PFSK-1 (cell line): Measurements from ENCODE around the gene TMEM138.

Source experiments
- FOXP2 ChIP-seq: optimal IDR thresholded peaks from 2 replicates; pipeline ENCODE3; 2011; ENCODE audit warnings: borderline replicate concordance, control low read depth, inconsistent platforms; ENCODE audit not compliant: insufficient read depth; ENCODE audit errors: extremely low read length, extremely low read depth
- POLR2AphosphoS5 ChIP-seq: IDR thresholded peaks from 2 replicates; pipeline ENCODE4 v1.6.1; 2012; ENCODE audit warnings: low read depth, mild to moderate bottlenecking, control low read depth, low read length, moderate library complexity
- REST ChIP-seq, 2 experiments: IDR thresholded peaks; 2 replicates each; pipeline versions ENCODE4 v1.6.1 to v1.8.0; 2011 to 2012; ENCODE audit warnings: low read depth in 2 of 2, low read length in 2 of 2, control low read depth in 1 of 2, inconsistent platforms in 1 of 2, mild to moderate bottlenecking in 1 of 2, moderate library complexity in 1 of 2; ENCODE audit not compliant: insufficient read depth in 1 of 2
- SIN3A ChIP-seq: IDR thresholded peaks from 2 replicates; pipeline ENCODE4 v1.6.1; 2012; ENCODE audit warnings: mild to moderate bottlenecking, low read length, moderate library complexity, borderline replicate concordance; ENCODE audit not compliant: insufficient read depth
- TAF1 ChIP-seq: IDR thresholded peaks from 2 replicates; pipeline ENCODE4 v1.6.1; 2012; ENCODE audit warnings: low read length, control low read depth, borderline replicate concordance; ENCODE audit not compliant: insufficient read depth

TMEM138 gene

GRCh38 chr11:61378713-61379313 lies 16.6 kb downstream of the TMEM138 start:
- TF ChIP-seq REST (IDR thresholded peaks at IDR 0.05; ENCODE audit: insufficient read depth in 1 of 2, low read depth in 2 of 2, low read length in 2 of 2) (no peak), TAF1 (no peak), SIN3A (no peak), FOXP2 (no peak), POLR2AphosphoS5 (no peak)

GRCh38 chr11:61380884-61381283 lies 18.7 kb downstream of the TMEM138 start:
- TF ChIP-seq FOXP2 (no peak), POLR2AphosphoS5 (no peak), REST (IDR thresholded peaks at IDR 0.05; ENCODE audit: insufficient read depth in 1 of 2, low read depth in 2 of 2, low read length in 2 of 2) (no peak), TAF1 (no peak), SIN3A (no peak)

GRCh38 chr11:61384271-61385242 lies 22.4 kb downstream of the TMEM138 start:
- no peak for TF ChIP-seq SIN3A
- TF ChIP-seq POLR2AphosphoS5 = no peak
- TF ChIP-seq FOXP2 = no peak

- TF ChIP-seq REST (IDR thresholded peaks at IDR 0.05; ENCODE audit: insufficient read depth in 1 of 2, low read depth in 2 of 2, low read length in 2 of 2) (no peak), POLR2AphosphoS5 (no peak), FOXP2 (no peak), TAF1 (no peak), SIN3A (no peak)
These were observed 28.0 kb downstream of the TMEM138 start for GRCh38 chr11:61390161-61390560.

- no peak for TF ChIP-seq FOXP2
- no peak for TF ChIP-seq POLR2AphosphoS5
- TF ChIP-seq REST (IDR thresholded peaks at IDR 0.05; ENCODE audit: insufficient read depth in 1 of 2, low read depth in 2 of 2, low read length in 2 of 2) = no peak
- TF ChIP-seq SIN3A = no peak
- no peak for TF ChIP-seq TAF1
These were observed 30.9 kb downstream of the TMEM138 start for GRCh38 chr11:61392981-61393595.
